SU-DHL-6 (cell line): ENCODE measurements around the gene OBSCN.

Experiments
- H2AFZ ChIP-seq: fragments of 200-600 bp; sonication (generic); 2 replicates; pipeline ENCODE4 v1.6.1; 2014; ENCODE audit warnings: low read depth, mild to moderate bottlenecking, moderate library complexity, mixed read lengths, antibody characterized with exemption, low read length; ENCODE audit not compliant: severe bottlenecking
- H3F3A ChIP-seq: fragments of 200-600 bp; shearing (Covaris generic); 2 replicates; pipeline ENCODE4 v1.6.0; 2016; ENCODE audit warnings: antibody characterized with exemption, mild to moderate bottlenecking; ENCODE audit not compliant: insufficient read depth
- H3K27ac ChIP-seq: fragments of 200-600 bp; sonication (generic); 2 replicates; pipeline ENCODE4 v1.5.1; 2016; ENCODE audit warnings: low read depth, mild to moderate bottlenecking, low read length, moderate library complexity, mixed read lengths
- H3K27me3 ChIP-seq: fragments of 200-600 bp; sonication (generic), shearing (Covaris generic); 2 replicates; pipeline ENCODE4 v1.6.0; 2014; ENCODE audit warnings: mild to moderate bottlenecking, low read length
- H3K36me3 ChIP-seq: fragments of 200-600 bp; sonication (generic); 2 replicates; pipeline ENCODE4 v1.6.1; 2014; ENCODE audit warnings: mild to moderate bottlenecking, low read length, mixed read lengths
- H3K4me2 ChIP-seq: fragments of 300-600, 200-600 bp; shearing (Covaris generic), sonication (generic); 2 replicates; pipeline ENCODE4 v1.6.0; 2014; ENCODE audit warnings: low read length, low read depth, mild to moderate bottlenecking; ENCODE audit not compliant: poor library complexity, severe bottlenecking
- H3K4me3 ChIP-seq: fragments of 200-600 bp; sonication (generic); 2 replicates; pipeline ENCODE4 v1.5.1; 2014; ENCODE audit warnings: antibody characterized with exemption, low read length, mild to moderate bottlenecking, mixed read lengths; ENCODE audit not compliant: insufficient read depth, poor library complexity, severe bottlenecking
- H3K79me2 ChIP-seq: fragments of 200-600 bp; sonication (generic); 2 replicates; pipeline ENCODE4 v1.6.1; 2014; ENCODE audit warnings: mild to moderate bottlenecking, low read length, moderate library complexity; ENCODE audit not compliant: insufficient read depth
- H3K9ac ChIP-seq: fragments of 200-600 bp; sonication (generic); 2 replicates; pipeline ENCODE4 v1.7.0; 2014; ENCODE audit warnings: mild to moderate bottlenecking, low read length
- H3K9me2 ChIP-seq: fragments of 200-600 bp; sonication (generic); replicated peaks from 2 replicates; pipeline ENCODE4 v1.6.1; 2014; ENCODE audit warnings: low read length; ENCODE audit not compliant: insufficient read depth
- H3K9me3 ChIP-seq: fragments of 200-600 bp; sonication (generic); 2 replicates; pipeline ENCODE4 v1.6.1; 2014; ENCODE audit warnings: low read length, mixed read lengths; ENCODE audit not compliant: insufficient read depth
- H4K20me1 ChIP-seq: fragments of 200-600 bp; sonication (generic); 2 replicates; pipeline ENCODE4 v1.6.1; 2014; ENCODE audit warnings: low read depth, mild to moderate bottlenecking, antibody characterized with exemption, low read length, moderate library complexity, mixed read lengths
- CTCF ChIP-seq: fragments of 200-600 bp; sonication (generic); IDR thresholded peaks from one replicate; pipeline ENCODE4 v1.5.1; 2017; ENCODE audit warnings: antibody characterized with exemption, mild to moderate bottlenecking, low read length, moderate library complexity; ENCODE audit not compliant: insufficient read depth, poor library complexity, severe bottlenecking
- EZH2phosphoT487 ChIP-seq: fragments of 200-600 bp; sonication (generic), shearing (Covaris generic); conservative IDR thresholded peaks from 2 replicates; pipeline ENCODE4 v1.6.1; 2018; ENCODE audit warnings: mild to moderate bottlenecking, antibody characterized with exemption, low read length, moderate library complexity, mixed read lengths

OBSCN gene

GRCh38 chr1:228314658-228315483 is 107.0 kb downstream of the OBSCN start:
- Histone ChIP-seq H3K9me2 (no peaks in the 10 kb centered on the region), H3K27me3 (no peaks in the 10 kb centered on the region)
- no peak for TF ChIP-seq EZH2phosphoT487
- no peak for TF ChIP-seq CTCF

GRCh38 chr1:228315484-228315944 is 107.7 kb downstream of the OBSCN start:
- Histone ChIP-seq H3K79me2 (no peaks in the 10 kb centered on the region), H4K20me1 (no peaks in the 10 kb centered on the region), H3K36me3 (no peaks in the 10 kb centered on the region), H3F3A (no peaks in the 10 kb centered on the region), H2AFZ (no peak overlapping the region), H3K9me2 (no peaks in the 10 kb centered on the region), H3K4me3 (no peak overlapping the region), H3K27me3 (no peaks in the 10 kb centered on the region), H3K9ac (no peak overlapping the region), H3K27ac (no peak overlapping the region), H3K4me2 (no peak overlapping the region), H3K9me3 (peaks cover 8% of the 10 kb centered on the region; the same call in 1 of the 2 replicates)
- TF ChIP-seq EZH2phosphoT487 (no peak), CTCF (no peak)

More at GRCh38 chr1:228314658-228315483, 107.0 kb downstream of the OBSCN start:
- Histone ChIP-seq H2AFZ (no peak overlapping the region), H3F3A (no peaks in the 10 kb centered on the region), H3K4me3 (no peak overlapping the region), H3K4me2 (no peak overlapping the region), H4K20me1 (no peaks in the 10 kb centered on the region), H3K79me2 (no peaks in the 10 kb centered on the region), H3K27ac (no peak overlapping the region), H3K9ac (no peak overlapping the region), H3K9me3 (peaks cover 8% of the 10 kb centered on the region; the same call in 1 of the 2 replicates), H3K36me3 (no peaks in the 10 kb centered on the region)

GRCh38 chr1:228315945-228316588 is 108.2 kb downstream of the OBSCN start:
- Histone ChIP-seq H3K9me2 (no peaks in the 10 kb centered on the region), H3K27me3 (no peaks in the 10 kb centered on the region), H3K36me3 (no peaks in the 10 kb centered on the region)

More at GRCh38 chr1:228315945-228316588, 108.2 kb downstream of the OBSCN start:
- Histone ChIP-seq H4K20me1 (no peaks in the 10 kb centered on the region), H3K4me2 (no peak overlapping the region), H3K79me2 (no peaks in the 10 kb centered on the region), H3K9ac (no peak overlapping the region), H3F3A (no peaks in the 10 kb centered on the region), H2AFZ (no peak overlapping the region), H3K4me3 (no peak overlapping the region), H3K9me3 (peaks cover 8% of the 10 kb centered on the region; the same call in 1 of the 2 replicates), H3K27ac (no peak overlapping the region)
- TF ChIP-seq CTCF (no peak), EZH2phosphoT487 (no peak)
